Esophagus squamous epithelium (tissue), 4 donors: ENCODE data around the gene KMT2A.

Experiments used
- CTCF ChIP-seq, 6 experiments: fragments of 450-650 bp in 4 of 6; fragments of 200-600 bp in 2 of 6; sonication (generic) in 2 of 6; IDR thresholded peaks; one replicate each; pipeline ENCODE4 v1.5.1; 2016 to 2019; ENCODE audit warnings: antibody characterized with exemption in 6 of 6, mild to moderate bottlenecking in 4 of 6, moderate library complexity in 4 of 6
- POLR2A ChIP-seq, 4 donors: fragments of 450-650 bp; IDR thresholded peaks; one replicate each; pipeline ENCODE4 v1.6.1; 2017; ENCODE audit warnings: antibody characterized with exemption in 4 of 4, mild to moderate bottlenecking in 4 of 4, moderate library complexity in 3 of 4

- TF ChIP-seq CTCF (IDR thresholded peaks at IDR 0.05), result no peak
- no peak for TF ChIP-seq POLR2A (IDR thresholded peaks at IDR 0.05)
These were observed 17.5 kb upstream of the KMT2A start for GRCh38 chr11:118418766-118419165.
